ENCODE data around the gene SIRPB1. TPM values are rescaled to one million over a fixed set of nuclear protein-coding genes. Genes with fewer than 3 reads are reported as not detected.

The SIRPB1 gene
- total RNA-seq, 120 experiments from 2014 or later, result 0.30 to 80.1 (median 26.2) TPM; not detected in 6

Other genes starting within 250 kb of the SIRPB1 start
- 100 to 1,000 TPM; 106 to 317 (median 196) TPM for gene FKBP1A, start 227.0 kb downstream of the SIRPB1 start, total RNA-seq
- 100 to 1,000 TPM in 86 of 120 experiments, 10 to 100 TPM in 34; 69.8 to 147 (median 107) TPM for gene NSFL1C, start 153.2 kb downstream of the SIRPB1 start, total RNA-seq
- 10 to 100 TPM in 4 of 120 experiments, 1 to 10 TPM in 115, under 1 TPM in 1; 0.28 to 16.0 (median 3.5) TPM for gene SIRPB2, start 128.6 kb downstream of the SIRPB1 start, total RNA-seq
- 1 to 10 TPM in 3 of 120 experiments, under 1 TPM in 16, not detected in 101; 0.22 to 1.8 (median 0.59) TPM for gene SIRPD, start 62.3 kb downstream of the SIRPB1 start, total RNA-seq
- 1 to 10 TPM in 10 of 120 experiments, under 1 TPM in 29, not detected in 81; 0.32 to 2.1 (median 0.69) TPM for gene SIRPG, start 37.8 kb upstream of the SIRPB1 start, total RNA-seq

Measured in dorsolateral prefrontal cortex (tissue), 118 donors.